GM12801 (cell line): ENCODE results near the gene LPO.

Experiments used
- TF ChIP-seq, protein P1 (sequence below): IDR thresholded peaks from one replicate; pipeline ENCODE4 v1.5.1; 2011; ENCODE audit warnings: control low read depth; ENCODE audit not compliant: insufficient read length; ENCODE audit errors: extremely low read depth

Gene LPO

DNA sequence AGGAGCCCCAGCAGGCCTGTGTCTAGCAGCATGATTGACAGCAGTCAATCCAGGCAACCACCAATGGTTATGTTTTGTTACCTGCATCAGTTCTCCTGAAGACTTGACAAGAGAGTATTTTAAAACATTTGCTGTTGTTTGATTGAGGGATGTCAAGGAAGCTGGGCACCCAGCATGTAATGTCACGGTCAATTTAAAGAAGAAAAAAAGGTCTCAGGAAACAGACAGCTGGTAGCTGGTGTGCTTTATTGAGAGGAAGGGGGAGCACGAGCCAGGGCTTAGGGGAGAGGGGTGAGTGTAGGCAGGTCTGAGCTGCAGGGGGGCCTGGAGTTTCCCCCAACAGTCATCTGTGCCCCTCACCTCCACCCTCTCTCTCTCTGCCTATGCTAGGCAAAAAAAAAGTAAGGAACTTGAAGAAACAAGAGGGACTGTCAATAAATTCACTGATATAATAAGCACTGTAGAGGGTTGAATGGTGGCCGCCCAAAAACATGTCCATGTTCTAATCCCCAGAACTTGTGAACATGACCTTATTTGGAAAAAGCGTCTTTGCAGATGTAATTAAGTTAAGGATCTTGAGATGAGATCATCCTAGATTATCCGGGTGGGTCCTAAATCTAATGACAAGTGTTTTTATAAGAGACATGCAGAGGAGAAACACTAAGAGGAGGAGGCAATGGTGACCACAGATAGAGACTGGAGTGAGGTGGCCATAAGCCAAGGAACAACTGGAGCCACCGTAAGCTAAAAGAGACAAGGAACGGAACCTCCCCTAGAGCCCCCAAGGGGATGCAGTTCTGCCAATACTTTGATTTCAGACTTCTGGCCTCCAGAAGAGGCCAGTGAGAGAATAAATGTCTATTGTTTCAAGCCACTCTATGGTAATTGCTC, 75.7 kb downstream of the LPO start:
- TF ChIP-seq, protein P1, sequence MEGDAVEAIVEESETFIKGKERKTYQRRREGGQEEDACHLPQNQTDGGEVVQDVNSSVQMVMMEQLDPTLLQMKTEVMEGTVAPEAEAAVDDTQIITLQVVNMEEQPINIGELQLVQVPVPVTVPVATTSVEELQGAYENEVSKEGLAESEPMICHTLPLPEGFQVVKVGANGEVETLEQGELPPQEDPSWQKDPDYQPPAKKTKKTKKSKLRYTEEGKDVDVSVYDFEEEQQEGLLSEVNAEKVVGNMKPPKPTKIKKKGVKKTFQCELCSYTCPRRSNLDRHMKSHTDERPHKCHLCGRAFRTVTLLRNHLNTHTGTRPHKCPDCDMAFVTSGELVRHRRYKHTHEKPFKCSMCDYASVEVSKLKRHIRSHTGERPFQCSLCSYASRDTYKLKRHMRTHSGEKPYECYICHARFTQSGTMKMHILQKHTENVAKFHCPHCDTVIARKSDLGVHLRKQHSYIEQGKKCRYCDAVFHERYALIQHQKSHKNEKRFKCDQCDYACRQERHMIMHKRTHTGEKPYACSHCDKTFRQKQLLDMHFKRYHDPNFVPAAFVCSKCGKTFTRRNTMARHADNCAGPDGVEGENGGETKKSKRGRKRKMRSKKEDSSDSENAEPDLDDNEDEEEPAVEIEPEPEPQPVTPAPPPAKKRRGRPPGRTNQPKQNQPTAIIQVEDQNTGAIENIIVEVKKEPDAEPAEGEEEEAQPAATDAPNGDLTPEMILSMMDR: no peak

DNA sequence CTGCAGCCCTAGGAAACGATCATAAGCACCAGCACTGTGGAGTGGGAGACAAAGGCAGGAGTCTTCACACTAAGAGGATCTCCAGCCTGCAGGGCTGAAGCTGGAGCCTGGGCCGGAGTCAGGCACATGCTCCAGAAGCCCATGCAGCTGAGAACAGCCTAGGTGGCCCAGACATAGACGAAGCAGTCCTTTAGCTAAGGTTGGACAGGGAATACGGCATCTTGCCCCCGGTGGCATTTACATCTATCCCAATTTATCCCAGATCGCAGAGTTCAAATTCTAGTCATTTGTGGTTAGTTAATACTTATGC, 76.3 kb downstream of the LPO start:
- TF ChIP-seq, protein P1: no peak

DNA sequence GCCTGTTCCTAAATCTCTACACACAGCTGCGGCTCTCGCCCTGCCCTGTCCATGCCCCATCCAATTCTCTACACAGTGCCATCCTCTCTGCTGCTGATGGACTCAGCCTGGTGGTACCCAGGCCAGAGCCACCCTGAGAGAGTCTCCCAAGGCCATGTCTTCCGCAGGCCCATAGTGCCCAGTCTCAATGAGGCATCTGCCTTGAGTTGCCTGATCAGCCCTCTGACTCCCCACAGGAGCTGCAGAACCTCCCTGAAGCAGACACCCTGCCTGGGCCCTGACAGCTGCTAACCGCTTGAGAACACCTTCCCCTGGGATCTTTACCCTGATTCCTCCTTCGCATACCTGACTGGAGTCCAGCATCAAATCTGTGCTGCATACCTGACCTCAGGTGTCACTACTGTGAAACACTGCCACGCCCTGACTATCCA, 76.9 kb downstream of the LPO start:
- TF ChIP-seq, protein P1: no peak

DNA sequence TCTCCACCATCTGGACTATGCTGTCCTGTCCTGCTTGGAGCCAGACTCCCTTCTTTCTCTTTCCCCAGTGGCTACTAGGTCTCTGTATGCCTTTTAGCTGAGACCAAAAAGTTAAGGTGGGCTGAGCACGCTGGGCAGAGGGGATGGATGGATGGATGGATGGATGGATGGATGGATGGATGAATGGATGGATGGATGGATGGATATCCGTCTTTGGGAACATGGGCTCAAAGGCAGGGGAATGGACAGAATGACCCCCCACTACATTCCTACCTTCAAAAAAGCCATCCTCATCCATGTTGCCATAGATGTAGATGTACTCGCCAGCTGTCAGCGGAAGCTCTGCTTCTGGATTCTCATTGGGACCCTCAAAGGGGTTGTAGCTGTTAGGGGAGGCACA, 77.4 kb downstream of the LPO start:
- TF ChIP-seq, protein P1: no peak

DNA sequence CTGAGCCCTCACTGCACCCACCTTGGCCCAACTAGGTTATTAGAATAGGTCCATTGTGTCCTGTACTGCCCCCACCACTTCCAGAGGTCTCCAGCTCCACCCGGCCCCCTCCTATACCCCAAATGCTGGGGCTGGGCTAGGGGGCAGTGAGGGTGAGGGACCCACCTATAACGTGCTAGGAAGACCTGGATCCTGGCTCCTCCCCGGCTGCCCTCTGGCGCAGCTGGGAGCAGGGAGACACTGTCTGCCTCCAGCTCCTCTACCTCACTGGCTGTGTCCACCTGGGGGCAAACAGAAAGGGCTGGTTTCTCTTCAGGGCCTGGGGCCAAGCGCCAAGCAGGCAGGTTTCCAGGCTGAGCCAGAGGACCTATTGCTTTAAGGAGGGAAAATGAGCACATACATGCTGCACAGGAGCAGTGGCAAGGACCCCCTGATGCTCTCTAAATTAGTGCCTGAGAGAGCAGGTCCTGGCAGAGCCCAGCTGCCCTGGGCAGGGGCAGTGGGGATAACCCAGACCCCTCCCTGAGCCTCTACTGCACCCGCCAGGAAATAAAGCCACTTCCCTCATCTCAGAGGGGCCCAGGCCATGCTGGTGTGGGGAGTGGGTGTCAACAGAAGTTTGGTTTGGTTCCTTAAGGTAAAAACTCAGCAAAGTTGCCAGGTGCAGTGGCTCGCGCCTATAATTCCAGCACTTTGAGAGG, 78.0 kb downstream of the LPO start:
- TF ChIP-seq, protein P1: no peak

DNA sequence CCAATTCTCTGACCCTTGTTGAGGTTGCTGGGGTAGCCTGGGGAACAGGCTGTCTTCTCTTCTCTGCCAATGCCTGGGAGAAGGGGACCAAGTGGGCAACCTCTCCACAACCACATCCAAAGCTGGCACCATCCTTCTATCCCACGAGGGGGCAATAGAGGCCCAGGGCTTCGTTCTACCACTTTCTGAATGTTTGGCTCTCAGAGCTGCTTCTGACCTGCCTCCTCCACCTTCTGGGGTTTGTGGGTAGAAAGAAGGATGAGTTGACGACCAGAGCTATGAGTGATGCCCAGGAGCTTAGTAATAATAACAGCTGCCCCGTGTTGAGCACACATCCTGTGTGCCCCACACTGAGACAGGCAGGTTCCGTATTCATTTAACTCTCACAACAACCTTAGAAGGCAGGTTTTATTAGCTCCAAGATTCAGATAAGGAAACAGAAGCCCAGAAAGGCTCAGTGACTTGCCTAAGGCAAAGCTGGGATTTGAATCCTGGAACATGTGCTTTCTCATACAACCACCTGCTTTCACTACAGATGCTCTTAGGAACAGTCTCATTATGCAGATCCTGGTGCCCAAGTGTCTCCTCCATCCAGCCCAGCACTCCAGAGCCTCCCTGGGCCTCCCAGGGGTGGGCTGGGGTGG, 79.2 kb downstream of the LPO start:
- TF ChIP-seq, protein P1: no peak

DNA sequence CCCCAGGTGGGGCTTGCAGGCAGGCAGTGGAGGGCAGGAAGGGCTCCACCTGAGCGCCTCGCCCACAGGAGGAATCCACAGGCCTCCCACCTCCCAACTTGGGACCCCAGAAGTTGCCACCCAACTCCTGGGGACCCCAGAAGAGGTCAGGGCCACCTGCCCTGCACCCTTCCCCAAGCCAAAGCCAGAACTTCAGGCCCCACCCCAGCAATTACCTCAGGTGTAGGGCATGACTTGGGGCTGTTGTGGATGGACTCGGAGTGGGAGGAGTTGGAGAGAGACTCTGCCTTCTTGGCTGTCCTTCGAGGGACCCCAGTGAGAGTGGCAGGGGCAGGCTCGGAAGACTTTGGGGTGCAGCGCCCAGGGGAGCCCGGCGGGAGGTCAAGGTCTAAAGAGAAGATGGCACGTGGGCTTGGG, 79.7 kb downstream of the LPO start:
- TF ChIP-seq, protein P1: no peak
